H9 (cell line): ENCODE results near the gene BRD3OS. TPM values are rescaled to one million over a fixed set of nuclear protein-coding genes. Genes with fewer than 3 reads are reported as not detected.

ENCODE experiments used
- DNase-seq: peaks from one replicate; pipeline ENCODE4 v3.0.0-alpha.2; 2017
- H2AFZ ChIP-seq: one replicate; pipeline ENCODE4 v1.6.1; 2013; ENCODE audit warnings: mild to moderate bottlenecking, low read length, control low read depth, moderate library complexity
- H2AK5ac ChIP-seq: 2 replicates; pipeline ENCODE4 v1.6.1; 2013; ENCODE audit warnings: low read length, control low read depth, mixed read lengths; ENCODE audit not compliant: insufficient read length
- H2BK120ac ChIP-seq: one replicate; pipeline ENCODE4 v1.6.1; 2013; ENCODE audit warnings: low read depth, mild to moderate bottlenecking, low read length, control low read depth, inconsistent platforms; ENCODE audit not compliant: poor library complexity, severe bottlenecking
- H2BK12ac ChIP-seq: 2 replicates; pipeline ENCODE4 v1.6.1; 2013; ENCODE audit warnings: low read length, control low read depth, mixed read lengths, low read depth; ENCODE audit not compliant: insufficient read length
- H2BK15ac ChIP-seq: 2 replicates; pipeline ENCODE4 v1.6.1; 2013; ENCODE audit warnings: low read depth, low read length, control low read depth
- H2BK20ac ChIP-seq: one replicate; pipeline ENCODE4 v1.6.1; 2013; ENCODE audit warnings: low read depth, mild to moderate bottlenecking, low read length, control low read depth, inconsistent platforms; ENCODE audit not compliant: poor library complexity, severe bottlenecking
- H2BK5ac ChIP-seq: 2 replicates; pipeline ENCODE4 v1.6.1; 2013; ENCODE audit warnings: low read length, control low read depth, mixed read lengths; ENCODE audit not compliant: insufficient read length
- H3K14ac ChIP-seq: 2 replicates; pipeline ENCODE4 v1.6.1; 2013; ENCODE audit warnings: low read length, control low read depth; ENCODE audit not compliant: insufficient read depth
- H3K18ac ChIP-seq: 2 replicates; pipeline ENCODE4 v1.6.1; 2013; ENCODE audit warnings: low read depth, mild to moderate bottlenecking, mixed read lengths, low read length, control low read depth; ENCODE audit not compliant: insufficient read length
- H3K23ac ChIP-seq: 2 replicates; pipeline ENCODE4 v1.6.1; 2013; ENCODE audit warnings: low read length, control low read depth, mixed read lengths, low read depth; ENCODE audit not compliant: insufficient read length
- H3K23me2 ChIP-seq: 2 replicates; pipeline ENCODE4 v1.6.1; 2013; ENCODE audit warnings: low read depth, mild to moderate bottlenecking, mixed read lengths, low read length, control low read depth; ENCODE audit not compliant: insufficient read length, poor library complexity, severe bottlenecking
- H3K27ac ChIP-seq: 2 replicates; pipeline ENCODE4 v1.5.1; 2013; ENCODE audit warnings: low read length, control low read depth, mixed read lengths, low read depth; ENCODE audit not compliant: insufficient read length
- H3K27me3 ChIP-seq: 2 replicates; pipeline ENCODE4 v1.6.1; 2013; ENCODE audit warnings: low read length, control low read depth, inconsistent platforms; ENCODE audit not compliant: insufficient read depth
- H3K4ac ChIP-seq: 2 replicates; pipeline ENCODE4 v1.6.1; 2013; ENCODE audit warnings: low read depth, mild to moderate bottlenecking, control low read depth, inconsistent platforms, low read length, moderate library complexity
- H3K4me1 ChIP-seq: 2 replicates; pipeline ENCODE4 v1.6.1; 2013; ENCODE audit warnings: low read length, control low read depth, inconsistent platforms; ENCODE audit not compliant: insufficient read depth
- H3K4me2 ChIP-seq: 2 replicates; pipeline ENCODE4 v1.6.1; 2013; ENCODE audit warnings: low read length, control low read depth, mixed read lengths; ENCODE audit not compliant: insufficient read length, insufficient read depth
- H3K56ac ChIP-seq: 2 replicates; pipeline ENCODE4 v1.6.1; 2013; ENCODE audit warnings: low read depth, mild to moderate bottlenecking, mixed read lengths, low read length, control low read depth; ENCODE audit not compliant: insufficient read length
- H3K79me1 ChIP-seq: 2 replicates; pipeline ENCODE4 v1.6.1; 2013; ENCODE audit warnings: low read depth, mild to moderate bottlenecking, moderate library complexity, low read length, control low read depth, inconsistent platforms; ENCODE audit not compliant: insufficient read depth, poor library complexity, severe bottlenecking
- H3K79me2 ChIP-seq: 2 replicates; pipeline ENCODE4 v1.6.1; 2013; ENCODE audit warnings: low read length, control low read depth, inconsistent platforms; ENCODE audit not compliant: insufficient read depth
- H3K9ac ChIP-seq: 2 replicates; pipeline ENCODE4 v1.6.1; 2013; ENCODE audit warnings: low read length, control low read depth, mixed read lengths; ENCODE audit not compliant: insufficient read length; ENCODE audit errors: extremely low read depth
- H3K9me3 ChIP-seq: one replicate; pipeline ENCODE4 v1.6.1; 2013; ENCODE audit warnings: low read depth, low read length, inconsistent platforms; ENCODE audit not compliant: control insufficient read depth
- H3T11ph ChIP-seq: one replicate; pipeline ENCODE4 v1.6.1; 2013; ENCODE audit warnings: mild to moderate bottlenecking, low read length, control low read depth, inconsistent platforms
- H4K20me1 ChIP-seq: one replicate; pipeline ENCODE4 v1.6.1; 2013; ENCODE audit not compliant: control insufficient read depth, insufficient read length, insufficient read depth
- H4K5ac ChIP-seq: 2 replicates; pipeline ENCODE4 v1.6.1; 2013; ENCODE audit warnings: low read depth, mild to moderate bottlenecking, mixed read lengths, low read length, control low read depth; ENCODE audit not compliant: insufficient read length
- H4K8ac ChIP-seq: replicated peaks from 2 replicates; pipeline ENCODE4 v1.6.1; 2013; ENCODE audit warnings: low read length, control low read depth, mixed read lengths, low read depth; ENCODE audit not compliant: insufficient read length
- H4K91ac ChIP-seq: 2 replicates; pipeline ENCODE4 v1.6.1; 2013; ENCODE audit warnings: low read depth, mild to moderate bottlenecking, moderate library complexity, mixed read lengths, low read length, control low read depth; ENCODE audit not compliant: insufficient read length
- H3K27ac Mint-ChIP-seq, 3 experiments: 2 replicates in 2 of 3; 3 replicates in 1 of 3; pipeline ENCODE4 v1.8.0; 2020 to 2021; ENCODE audit warnings: mixed read lengths in 3 of 3, mild to moderate bottlenecking in 1 of 3, moderate library complexity in 1 of 3
- H3K27me3 Mint-ChIP-seq: 2 replicates; pipeline ENCODE4 v1.8.0; 2021; ENCODE audit warnings: low read depth, mild to moderate bottlenecking, moderate library complexity, mixed read lengths
- H3K36me3 Mint-ChIP-seq, 3 experiments: 2 replicates in 2 of 3; 3 replicates in 1 of 3; pipeline ENCODE4 v1.8.0; 2020 to 2021; ENCODE audit warnings: low read depth in 3 of 3, mixed read lengths in 3 of 3; ENCODE audit not compliant: insufficient read depth in 1 of 3
- H3K4me1 Mint-ChIP-seq, 2 experiments: 2 replicates each; pipeline ENCODE4 v1.8.0; 2020; ENCODE audit warnings: mixed read lengths in 2 of 2
- H3K4me3 Mint-ChIP-seq, 2 experiments: 2 replicates in 1 of 2; 3 replicates in 1 of 2; pipeline ENCODE4 v1.8.0; 2020 to 2021; ENCODE audit warnings: mild to moderate bottlenecking in 2 of 2, mixed read lengths in 2 of 2, moderate library complexity in 1 of 2
- H3K9me3 Mint-ChIP-seq, 2 experiments: 2 replicates in 1 of 2; 3 replicates in 1 of 2; pipeline ENCODE4 v1.8.0; 2020; ENCODE audit warnings: mild to moderate bottlenecking in 2 of 2, mixed read lengths in 2 of 2, moderate library complexity in 1 of 2
- CTCF ChIP-seq: fragments of 200-600 bp; sonication (generic); conservative IDR thresholded peaks from 3 replicates; pipeline ENCODE4 v1.8.0; 2021; ENCODE audit warnings: antibody characterized with exemption, mild to moderate bottlenecking
- WGBS: extraction: QIAGEN DNeasy Blood & Tissue Kit; methylation state at CpG from one replicate; pipeline ENCODE4 v1.1.7; 2013; ENCODE audit warnings: missing lambda C conversion rate, low lambda C conversion rate, mixed read lengths; ENCODE audit not compliant: insufficient read length; ENCODE audit errors: extremely low coverage; 5-methylcytosine and 5-hydroxymethylcytosine counted together
- total RNA-seq: library from RNA; stranded (reverse); gene quantifications from 2 replicates; pipeline ENCODE4 v1.2.1, GENCODE V29; 2021

BRD3OS gene
- total RNA-seq, 1 experiment from 2014 or later = 16.4 TPM

DNA sequence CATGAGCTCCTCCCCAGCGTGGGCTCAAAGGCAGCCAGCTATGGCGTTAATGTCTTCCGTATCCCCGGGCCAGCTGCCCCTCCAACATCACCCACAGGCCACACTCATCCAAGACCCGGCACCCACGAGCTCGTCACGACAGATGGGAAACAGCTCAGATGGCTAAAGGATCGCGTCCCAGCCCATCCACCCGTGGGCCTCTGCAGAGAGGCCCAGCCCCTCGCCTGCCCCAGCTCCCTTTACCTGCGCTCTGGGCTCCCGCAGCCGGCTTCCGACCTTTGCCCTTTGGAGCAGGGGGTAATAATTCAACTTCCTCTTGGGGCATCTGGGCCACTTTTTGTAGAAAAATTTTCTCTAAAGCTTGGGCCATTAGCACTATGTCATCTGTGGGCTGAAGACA is 26.0 kb downstream of the BRD3OS start:
- Histone ChIP-seq H2BK20ac (no peak overlapping the region), H3K79me1 (no peaks in the 10 kb centered on the region), H3K9me3 (no peaks in the 10 kb centered on the region), H2BK12ac (no peak overlapping the region), H3T11ph (no peak overlapping the region), H3K23ac (no peak overlapping the region), H2BK15ac (no peak overlapping the region), H2AK5ac (no peak overlapping the region), H3K4me2 (no peak overlapping the region), H3K23me2 (no peaks in the 10 kb centered on the region), H4K20me1 (no peaks in the 10 kb centered on the region), H4K8ac (no peak overlapping the region), H4K5ac (no peak overlapping the region), H3K4me1 (no peaks in the 10 kb centered on the region), H3K27ac (no peak overlapping the region), H3K9ac (no peak overlapping the region), H3K56ac (no peak overlapping the region), H2BK120ac (no peak overlapping the region), H3K4ac (no peak overlapping the region), H2AFZ (no peak overlapping the region), H3K18ac (no peak overlapping the region), H4K91ac (no peak overlapping the region), H3K14ac (no peak overlapping the region; the same call in 1 of the 2 replicates), H2BK5ac (no peak overlapping the region), H3K79me2 (peaks cover 10% of the 10 kb centered on the region; the same call in 1 of the 2 replicates), H3K27me3 (no peaks in the 10 kb centered on the region)
- WGBS = no CpG with 5 or more reads among the region's 16 CpGs
- Mint-ChIP-seq H3K4me3 (no peak overlapping the region), H3K9me3 (no peaks in the 10 kb centered on the region), H3K36me3 (peaks cover 18 to 56% (median 55%) of the 10 kb centered on the region in 3 experiments; a peak in 6 of 7 replicates), H3K27me3 (no peaks in the 10 kb centered on the region), H3K4me1 (0 out of 4 replicates have a peak, but pooled peaks cover 0 to 3% of the 10 kb centered on the region in 2 experiments), H3K27ac (peak overlapping the region in 1 of 3 experiments; percentile 85; a peak in 2 of 7 replicates)
- no peak for TF ChIP-seq CTCF
- DNase-seq = no peak
